IPS DF 4.7 (cell line): ENCODE measurements around the gene APOB.

Source experiments
- DNase-seq: peaks from one replicate; pipeline ENCODE4 v3.0.0-alpha.2; 2013; ENCODE audit warnings: low spot score; ENCODE audit errors: extremely low read depth

APOB gene

GRCh38 chr2:21005111-21005699, 38.7 kb downstream of the APOB start:
- DNase-seq: no peak

DNA sequence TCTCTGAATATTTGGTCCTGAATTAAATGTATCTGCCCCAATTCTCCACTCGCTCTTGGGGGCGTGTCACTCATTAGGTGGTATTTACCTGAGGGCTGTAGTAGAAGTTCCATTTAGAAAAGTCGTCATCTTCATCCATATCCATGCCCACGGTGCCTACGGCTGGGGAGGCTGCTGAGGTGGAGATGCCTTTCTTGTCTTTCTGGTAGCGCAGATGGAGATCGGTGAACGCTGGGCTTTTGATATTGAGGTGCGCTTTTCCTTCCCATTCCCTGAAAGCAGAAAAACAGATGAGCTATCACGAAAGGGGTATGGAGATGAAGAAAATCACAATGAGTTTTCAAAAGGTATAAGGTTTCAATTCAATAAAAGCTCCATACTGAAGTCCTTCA, 39.7 kb downstream of the APOB start:
- DNase-seq: no peak

DNA sequence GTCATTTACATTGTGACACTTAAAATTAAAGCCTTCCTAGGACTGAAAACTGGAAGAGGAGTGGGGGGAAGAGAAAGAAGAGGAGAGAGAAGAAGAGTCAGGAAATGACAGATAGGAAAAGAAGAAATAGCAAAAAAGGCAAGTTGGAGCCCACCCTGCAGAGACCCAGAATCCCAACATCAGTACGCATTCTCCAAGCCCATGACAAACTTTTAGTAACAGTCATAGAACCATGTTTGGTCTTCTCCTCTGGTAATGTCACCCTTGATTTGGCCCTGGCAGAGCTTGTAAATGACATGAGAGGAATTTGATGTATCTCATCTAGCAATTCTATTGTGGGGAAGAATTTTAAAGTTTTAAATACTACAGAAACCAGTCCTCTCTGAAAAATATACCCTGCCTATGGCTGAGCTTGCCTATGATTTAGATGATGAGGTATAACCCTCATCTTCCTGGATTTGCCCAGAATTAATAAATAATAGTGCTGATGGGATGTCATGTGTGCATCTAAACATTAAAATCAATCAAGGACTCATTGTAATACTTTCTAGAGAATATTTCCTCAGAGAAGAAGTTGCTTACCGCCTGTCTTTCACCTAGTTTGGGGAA, 40.2 kb downstream of the APOB start:
- no peak for DNase-seq

DNA sequence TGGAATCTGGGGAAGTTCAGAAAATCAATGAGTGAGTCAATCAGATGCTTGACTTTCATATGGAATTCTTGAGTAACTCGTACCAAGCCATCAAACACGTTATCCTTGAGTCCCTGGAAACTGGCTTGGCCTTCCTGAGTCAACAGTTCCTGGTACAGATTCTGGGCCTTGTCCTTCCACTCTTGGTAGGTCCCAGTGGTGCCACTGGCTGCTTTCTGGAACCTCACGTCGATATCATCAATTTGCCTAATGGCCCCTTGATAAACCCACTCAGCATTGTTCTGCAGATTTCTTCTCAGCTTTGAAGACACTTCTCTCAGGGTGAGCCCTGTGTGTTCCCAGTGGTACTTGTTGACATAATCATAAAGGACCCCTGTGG, 41.1 kb downstream of the APOB start:
- no peak for DNase-seq

DNA sequence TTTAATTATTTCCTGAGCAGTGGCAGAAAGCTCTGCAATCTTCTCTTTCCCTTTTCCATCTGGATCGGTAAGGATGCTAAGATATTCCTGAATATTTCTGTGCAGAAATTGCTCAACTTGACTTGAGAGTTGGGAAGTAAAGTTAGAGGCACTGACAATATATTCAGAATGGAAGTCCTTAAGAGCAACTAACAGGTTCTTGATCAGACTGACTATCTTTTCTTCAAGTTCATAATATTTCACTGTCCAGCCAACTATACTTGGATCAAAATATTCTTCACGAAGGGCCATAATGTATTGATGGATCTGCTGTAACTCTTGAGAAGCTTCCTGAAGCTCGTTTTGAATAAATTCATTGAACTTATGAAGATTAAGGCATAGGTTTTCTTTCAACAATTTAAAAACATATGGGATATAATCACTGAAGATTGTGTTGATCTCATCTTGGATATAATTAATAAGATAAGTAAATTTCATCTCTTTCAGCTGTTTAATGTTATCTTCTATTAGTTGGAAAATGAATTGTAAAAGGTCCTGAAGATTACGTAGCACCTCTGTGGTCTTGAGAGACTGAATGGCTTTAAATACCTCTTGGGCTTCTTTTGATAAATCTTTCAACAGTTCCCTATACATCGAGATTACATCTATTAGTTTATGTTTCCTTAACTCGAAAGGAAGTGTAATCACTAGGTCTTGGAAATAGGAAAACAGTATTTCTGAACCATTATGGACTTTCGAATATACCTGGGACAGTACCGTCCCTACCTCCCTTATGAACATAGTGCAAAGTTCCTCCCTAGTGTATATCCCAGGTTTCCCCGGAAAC, 41.7 kb downstream of the APOB start:
- DNase-seq: no peak

- no peak for DNase-seq
These were observed 42.5 kb downstream of the APOB start for GRCh38 chr2:21001225-21001946.

DNA sequence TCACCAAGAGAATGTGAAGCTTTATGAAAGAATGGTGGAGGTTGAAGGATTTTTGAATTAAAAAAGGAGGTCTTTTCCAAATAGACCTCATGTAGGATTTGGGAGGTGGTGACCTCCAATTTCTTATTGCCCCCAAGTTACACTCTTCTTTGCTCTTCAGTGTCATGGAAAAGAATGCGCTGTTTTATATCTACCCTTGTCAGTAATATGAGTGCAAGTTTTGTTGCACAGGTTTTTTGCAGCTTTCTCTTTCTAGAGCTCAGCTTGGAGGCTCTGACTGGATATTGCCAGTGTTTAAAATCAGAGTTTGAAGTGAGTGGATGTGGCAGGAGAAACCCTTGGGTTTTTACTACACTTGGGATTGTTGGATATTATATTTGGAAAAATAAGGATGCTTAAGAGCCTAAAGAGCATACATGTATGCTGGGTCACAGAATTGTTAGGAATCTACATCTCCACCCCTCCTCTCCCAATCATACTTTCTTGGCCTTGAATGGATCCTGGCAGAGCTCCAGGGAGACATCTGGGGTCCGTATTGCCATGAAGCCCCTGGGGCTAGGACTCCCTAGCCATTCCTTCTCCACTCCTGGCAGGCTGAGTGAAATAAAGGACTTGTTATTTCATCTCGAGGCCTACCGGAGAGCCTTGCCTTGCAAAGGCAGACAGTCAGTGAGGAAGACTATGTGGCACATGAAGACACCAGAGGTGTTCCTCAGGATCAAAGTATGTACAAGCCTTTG, 43.8 kb downstream of the APOB start:
- no peak for DNase-seq

DNA sequence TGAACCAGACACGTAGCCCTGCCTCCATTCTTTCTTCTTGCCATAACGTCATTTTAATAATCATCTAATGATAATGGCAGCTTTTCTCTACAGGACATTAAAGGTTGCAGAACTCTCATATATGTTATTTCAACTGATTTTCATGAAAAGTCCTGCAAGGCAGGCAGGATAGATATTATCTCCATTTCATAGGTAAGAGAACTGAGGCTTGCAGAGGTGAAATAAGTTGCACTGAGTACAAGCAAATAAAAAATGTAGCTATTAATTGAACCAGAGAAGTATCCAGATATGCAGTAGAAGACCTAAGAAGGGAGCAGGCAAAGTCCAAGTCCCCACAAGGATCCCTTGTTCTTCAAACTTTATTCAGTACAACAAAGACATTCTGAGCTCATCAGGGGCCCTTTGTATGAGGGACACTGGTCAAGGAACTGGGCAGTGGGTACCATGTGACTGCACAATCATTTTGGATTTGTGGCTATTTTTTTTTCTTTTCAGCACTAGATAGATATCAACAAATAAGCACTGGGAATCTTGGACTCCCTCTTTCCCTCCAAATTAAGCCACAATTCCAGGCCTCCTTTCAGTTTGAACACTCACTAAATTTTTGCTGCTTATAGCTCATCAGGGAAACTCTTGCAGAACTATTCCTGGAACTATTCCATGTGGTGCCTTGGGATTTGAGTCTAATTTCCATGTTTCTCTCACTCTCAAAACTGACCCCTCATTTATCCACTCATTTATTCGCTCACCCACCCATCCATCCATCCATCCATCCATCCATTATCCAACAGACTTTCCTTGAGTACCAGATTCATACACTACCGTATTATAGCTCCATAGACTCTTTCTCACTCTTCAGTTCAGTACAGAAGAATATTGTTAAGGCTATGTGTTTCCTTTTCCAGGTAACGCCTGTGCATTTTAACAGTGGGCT, 44.6 kb downstream of the APOB start:
- DNase-seq: no peak

DNA sequence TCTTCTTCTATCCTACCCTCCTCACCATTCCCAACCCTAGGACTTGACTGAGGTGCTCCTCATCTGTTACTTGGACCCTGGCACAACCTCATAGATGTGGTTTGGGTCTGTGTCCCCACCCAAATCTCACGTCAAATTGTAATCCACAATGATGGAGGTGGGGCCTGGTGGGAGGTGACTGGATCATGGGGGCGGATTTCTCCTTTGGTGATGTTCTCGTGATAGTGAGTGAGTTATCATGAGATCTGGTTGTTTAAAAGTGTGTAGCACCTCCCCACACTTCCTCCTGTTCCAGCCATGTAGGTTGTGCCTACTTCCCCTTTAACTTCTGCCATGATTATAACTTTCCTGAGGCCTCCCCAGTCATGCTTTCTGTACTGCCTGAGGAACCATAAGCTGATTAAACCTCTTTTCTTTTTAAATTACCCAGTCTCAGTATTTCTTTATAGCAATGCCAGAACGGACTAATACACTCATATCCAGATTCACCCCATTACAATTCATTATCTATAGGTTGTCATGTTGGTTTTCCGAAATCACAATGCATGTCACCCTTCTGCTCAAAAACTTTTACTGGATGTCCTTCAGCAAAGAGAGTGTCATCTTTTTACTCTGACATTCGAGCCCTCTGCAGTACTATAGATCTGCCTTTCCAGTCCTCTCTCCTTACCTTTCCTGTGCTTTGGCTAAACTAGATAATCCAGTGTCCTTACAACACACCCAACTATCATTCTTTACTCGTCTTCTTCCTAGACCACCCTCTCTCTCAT, 45.7 kb downstream of the APOB start:
- DNase-seq: no peak

DNA sequence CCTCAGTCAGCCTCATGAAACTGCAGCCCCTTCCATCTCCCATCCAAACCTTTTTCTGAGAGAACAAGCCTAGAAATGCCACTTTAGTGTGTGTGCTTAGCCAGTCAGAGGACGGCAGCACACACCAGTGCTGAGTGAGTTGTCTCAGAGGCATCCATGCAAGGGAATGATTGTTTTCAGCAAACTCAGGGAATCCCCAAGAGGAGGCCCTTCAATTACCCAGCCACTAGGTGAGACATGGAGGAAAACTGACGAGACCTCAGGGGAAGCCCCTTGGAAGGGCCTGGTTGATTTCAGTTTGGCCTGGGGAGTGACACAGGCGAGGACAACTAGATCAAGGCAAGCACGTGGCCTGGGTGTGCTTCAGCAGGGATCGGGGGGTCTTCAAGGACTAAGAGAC, 49.7 kb downstream of the APOB start:
- no peak for DNase-seq

- DNase-seq: no peak
These were observed 51.6 kb downstream of the APOB start for GRCh38 chr2:20992201-20992711.

- no peak for DNase-seq
These were observed 53.1 kb downstream of the APOB start for GRCh38 chr2:20990442-20991430.

DNA sequence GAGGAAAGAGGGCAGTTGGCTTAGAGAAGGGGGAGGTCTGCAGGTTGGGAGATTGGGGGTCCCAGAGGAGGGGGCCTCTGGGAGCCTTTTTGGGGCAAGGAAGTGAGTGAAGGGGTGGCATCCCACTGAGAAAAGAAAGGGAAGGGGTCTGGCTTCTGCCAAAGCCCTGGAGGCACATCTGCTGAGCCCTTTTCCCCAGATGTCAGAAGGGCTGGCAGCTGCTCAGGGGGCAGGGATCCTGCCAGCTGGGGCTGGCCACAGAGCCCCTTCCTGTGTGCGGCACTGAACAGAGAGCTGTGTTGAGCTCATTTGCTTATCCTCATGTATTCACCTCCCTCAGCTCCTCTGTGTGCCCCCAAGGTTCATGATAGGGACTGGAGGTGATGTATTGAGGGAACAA, 54.5 kb downstream of the APOB start:
- no peak for DNase-seq

GRCh38 chr2:20988905-20989304, 55.0 kb downstream of the APOB start:
- no peak for DNase-seq

DNA sequence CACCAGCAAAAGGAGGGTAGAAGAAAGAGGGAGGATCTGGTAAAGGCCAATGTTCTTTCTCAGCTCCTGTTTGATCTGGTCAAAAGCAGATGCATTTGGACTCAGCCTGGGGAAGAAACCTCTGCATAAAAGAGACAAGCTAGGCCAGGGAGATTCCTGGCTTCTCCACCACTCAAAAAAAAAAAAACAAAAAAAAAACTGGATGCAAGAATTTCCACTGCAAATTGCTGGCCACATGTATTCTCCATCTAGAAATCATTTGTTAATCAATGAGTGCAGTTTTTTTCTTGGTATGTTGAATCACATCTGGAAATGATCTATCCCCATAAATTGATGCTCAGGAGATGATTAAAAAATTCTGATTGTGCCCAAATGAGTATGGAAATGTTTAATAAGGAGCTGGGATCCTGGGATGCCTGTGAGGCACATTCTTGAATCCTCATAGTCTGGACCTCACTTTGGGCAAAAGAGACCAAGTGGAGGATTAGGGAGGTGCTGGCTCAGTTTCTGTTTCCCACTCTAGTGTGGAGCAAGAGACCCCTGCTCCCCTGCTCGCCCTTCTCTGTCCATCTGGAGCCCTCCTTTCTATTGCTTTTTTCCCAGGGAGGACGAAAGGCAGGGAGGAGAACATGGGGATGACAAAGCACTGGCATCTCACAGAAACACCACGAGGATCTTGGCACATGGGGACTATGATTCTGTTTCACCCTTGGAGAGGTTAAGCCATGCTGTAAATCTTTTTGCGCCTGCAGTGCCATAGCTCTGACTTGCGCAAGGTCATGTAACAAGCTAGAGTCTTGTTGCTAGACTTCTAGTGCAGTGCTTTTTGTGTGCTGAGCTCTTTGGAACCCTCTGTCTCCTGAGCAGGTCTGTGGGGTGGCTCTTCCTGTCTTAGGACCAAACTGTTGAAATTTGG, 57.6 kb downstream of the APOB start:
- no peak for DNase-seq

- no peak for DNase-seq
These were observed 58.8 kb downstream of the APOB start for GRCh38 chr2:20985062-20985461.

DNA sequence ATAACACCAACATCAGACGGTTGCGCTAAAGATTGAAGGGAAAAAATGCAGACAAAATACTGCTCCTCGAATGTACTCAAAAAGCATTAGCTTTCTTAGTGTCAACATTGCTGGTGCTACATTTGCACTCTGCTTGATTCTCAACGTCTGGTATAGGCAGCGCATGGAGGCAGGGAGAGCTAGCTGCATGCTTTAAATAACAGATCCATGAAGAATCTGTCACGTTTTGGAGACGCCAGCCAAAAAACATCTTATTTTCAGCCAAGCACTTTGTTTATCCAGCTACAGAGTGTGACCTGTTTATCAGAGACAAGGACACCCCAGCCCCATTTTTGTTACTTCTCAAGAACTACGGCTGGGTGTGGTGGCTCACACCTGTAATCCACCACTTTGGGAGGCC, 59.5 kb downstream of the APOB start:
- no peak for DNase-seq
